ENCODE results near the gene CAMTA1.

The CAMTA1 gene

GRCh38 chr1:7663451-7664146 is 878.3 kb downstream of the CAMTA1 start:
- no peak for DNase-seq

GRCh38 chr1:7664147-7664892 is 879.1 kb downstream of the CAMTA1 start:
- DNase-seq, result no peak

GRCh38 chr1:7664893-7665250 is 879.6 kb downstream of the CAMTA1 start:
- no peak for DNase-seq

- no peak for DNase-seq
These were observed 881.0 kb downstream of the CAMTA1 start for GRCh38 chr1:7666249-7666648.

- no peak for DNase-seq
These were observed 881.9 kb downstream of the CAMTA1 start for GRCh38 chr1:7667159-7667558.

- DNase-seq, result peak; percentile 83
These were observed 882.5 kb downstream of the CAMTA1 start for GRCh38 chr1:7667625-7668218.

- peak; percentile 9 for DNase-seq
These were observed 884.5 kb downstream of the CAMTA1 start for GRCh38 chr1:7669559-7670311.

- DNase-seq, result no peak
These were observed 885.3 kb downstream of the CAMTA1 start for GRCh38 chr1:7670334-7671145.

GRCh38 chr1:7671146-7671465 is 885.9 kb downstream of the CAMTA1 start:
- no peak for DNase-seq

- no peak for DNase-seq
These were observed 886.4 kb downstream of the CAMTA1 start for GRCh38 chr1:7671676-7672075.

GRCh38 chr1:7672864-7673263 is 887.6 kb downstream of the CAMTA1 start:
- DNase-seq, result no peak

- DNase-seq, result no peak
These were observed 889.7 kb downstream of the CAMTA1 start for GRCh38 chr1:7674972-7675371.

- DNase-seq, result no peak
These were observed 890.4 kb downstream of the CAMTA1 start for GRCh38 chr1:7675431-7676273.

GRCh38 chr1:7676274-7676945 is 891.2 kb downstream of the CAMTA1 start:
- DNase-seq, result no peak

GRCh38 chr1:7677111-7677510 is 891.9 kb downstream of the CAMTA1 start:
- DNase-seq, result no peak

GRCh38 chr1:7677815-7678214 is 892.6 kb downstream of the CAMTA1 start:
- DNase-seq, result no peak

- no peak for DNase-seq
These were observed 893.4 kb downstream of the CAMTA1 start for GRCh38 chr1:7678491-7679158.

GRCh38 chr1:7679159-7679872 is 894.1 kb downstream of the CAMTA1 start:
- no peak for DNase-seq

- no peak for DNase-seq
These were observed 894.6 kb downstream of the CAMTA1 start for GRCh38 chr1:7679873-7680206.
